GM10266 (cell line): ENCODE measurements around the gene TMEM130.

ENCODE experiments used
- DNase-seq: peaks from one replicate; pipeline ENCODE4 v3.0.0; 2012; ENCODE audit errors: extremely low spot score
- TF ChIP-seq, protein P1 (sequence below): IDR thresholded peaks from 2 replicates; pipeline ENCODE4 v1.5.1; 2012; ENCODE audit warnings: mild to moderate bottlenecking, low read depth; ENCODE audit not compliant: control insufficient read depth, insufficient read depth; ENCODE audit errors: missing control alignments

The TMEM130 gene

GRCh38 chr7:98870807-98871491 is 1.1 kb upstream of the TMEM130 start:
- no peak for DNase-seq

DNA sequence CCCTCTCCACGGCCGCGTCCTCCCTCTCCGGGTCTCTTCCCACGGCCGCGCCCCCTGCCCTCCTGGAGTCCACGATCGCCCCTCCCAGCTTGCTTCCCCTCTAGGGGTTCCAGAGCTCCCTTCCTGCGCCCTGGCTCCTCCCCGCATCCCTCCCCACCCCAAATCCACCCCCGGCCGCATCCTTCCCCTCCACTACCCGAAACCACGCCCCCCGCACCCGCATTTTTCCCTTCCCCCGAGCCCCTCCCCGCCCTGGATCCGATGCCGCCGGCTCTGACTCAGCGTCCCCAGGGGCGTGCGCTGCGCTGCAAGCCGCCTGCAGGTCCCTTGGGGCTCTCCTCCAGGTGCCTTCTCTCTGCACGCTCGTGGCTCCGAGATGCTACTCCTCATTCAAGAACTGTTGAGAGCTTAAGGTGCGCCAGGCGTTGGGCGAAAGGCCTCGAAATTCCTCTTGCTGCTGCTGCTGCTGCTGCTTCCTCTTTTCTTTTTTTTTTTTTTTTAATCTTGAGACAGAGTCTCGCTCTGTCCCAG is 372 bp upstream of the TMEM130 start:
- TF ChIP-seq, protein P1, sequence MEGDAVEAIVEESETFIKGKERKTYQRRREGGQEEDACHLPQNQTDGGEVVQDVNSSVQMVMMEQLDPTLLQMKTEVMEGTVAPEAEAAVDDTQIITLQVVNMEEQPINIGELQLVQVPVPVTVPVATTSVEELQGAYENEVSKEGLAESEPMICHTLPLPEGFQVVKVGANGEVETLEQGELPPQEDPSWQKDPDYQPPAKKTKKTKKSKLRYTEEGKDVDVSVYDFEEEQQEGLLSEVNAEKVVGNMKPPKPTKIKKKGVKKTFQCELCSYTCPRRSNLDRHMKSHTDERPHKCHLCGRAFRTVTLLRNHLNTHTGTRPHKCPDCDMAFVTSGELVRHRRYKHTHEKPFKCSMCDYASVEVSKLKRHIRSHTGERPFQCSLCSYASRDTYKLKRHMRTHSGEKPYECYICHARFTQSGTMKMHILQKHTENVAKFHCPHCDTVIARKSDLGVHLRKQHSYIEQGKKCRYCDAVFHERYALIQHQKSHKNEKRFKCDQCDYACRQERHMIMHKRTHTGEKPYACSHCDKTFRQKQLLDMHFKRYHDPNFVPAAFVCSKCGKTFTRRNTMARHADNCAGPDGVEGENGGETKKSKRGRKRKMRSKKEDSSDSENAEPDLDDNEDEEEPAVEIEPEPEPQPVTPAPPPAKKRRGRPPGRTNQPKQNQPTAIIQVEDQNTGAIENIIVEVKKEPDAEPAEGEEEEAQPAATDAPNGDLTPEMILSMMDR: no peak
- DNase-seq: peak; percentile 77

More at GRCh38 chr7:98870807-98871491, 1.1 kb upstream of the TMEM130 start:
- TF ChIP-seq, protein P1: no peak

DNA sequence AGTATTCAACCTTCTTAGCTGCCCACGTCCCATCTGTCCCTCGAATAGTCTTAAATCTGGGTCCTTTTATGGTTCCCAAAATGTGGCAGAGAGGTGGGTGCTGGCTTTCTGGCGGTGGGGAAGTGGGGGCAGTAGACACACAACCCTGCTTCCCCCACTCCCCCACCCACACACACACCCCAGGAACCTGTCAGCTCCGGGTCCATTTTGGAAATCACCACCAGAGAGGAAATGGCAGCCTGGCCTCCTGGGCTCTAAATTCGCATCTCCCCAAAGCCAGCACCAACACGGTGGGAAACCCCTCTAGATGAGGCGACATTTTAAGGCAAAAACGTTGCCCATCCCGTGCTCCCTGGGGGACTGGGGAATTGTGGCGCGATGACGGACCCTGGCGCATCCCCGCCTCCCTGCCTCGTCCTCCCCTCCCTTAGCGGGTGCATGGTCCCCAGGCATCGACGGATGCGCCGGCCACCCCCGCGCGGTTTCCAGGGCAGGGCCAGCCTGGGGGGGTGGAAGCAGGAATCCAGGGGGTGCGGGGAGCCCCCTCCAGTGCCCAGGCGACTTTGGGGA is 702 bp downstream of the TMEM130 start:
- TF ChIP-seq, protein P1: no peak
- no peak for DNase-seq

DNA sequence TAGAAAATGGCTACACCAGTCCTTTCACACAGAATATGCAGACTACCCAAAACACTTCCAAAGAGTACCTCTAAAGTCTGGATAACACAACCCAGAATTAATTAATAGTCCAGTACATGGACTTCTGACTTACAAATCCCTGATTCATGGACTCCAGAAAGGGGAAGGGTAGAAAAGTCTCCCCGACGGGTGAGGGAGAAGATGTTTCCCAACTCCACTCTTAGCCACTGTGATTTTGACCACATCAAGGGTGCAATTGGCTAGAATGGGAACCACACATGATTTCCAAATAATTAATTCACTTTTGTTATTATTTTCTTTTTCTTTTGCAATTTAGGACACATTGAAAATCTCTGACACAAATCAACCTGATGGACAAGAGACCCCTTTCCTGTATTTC is 1.4 kb downstream of the TMEM130 start:
- TF ChIP-seq, protein P1: no peak
- no peak for DNase-seq

- TF ChIP-seq, protein P1: no peak
- no peak for DNase-seq
Observed at GRCh38 chr7:98866765-98867164, 3.0 kb downstream of the TMEM130 start.

DNA sequence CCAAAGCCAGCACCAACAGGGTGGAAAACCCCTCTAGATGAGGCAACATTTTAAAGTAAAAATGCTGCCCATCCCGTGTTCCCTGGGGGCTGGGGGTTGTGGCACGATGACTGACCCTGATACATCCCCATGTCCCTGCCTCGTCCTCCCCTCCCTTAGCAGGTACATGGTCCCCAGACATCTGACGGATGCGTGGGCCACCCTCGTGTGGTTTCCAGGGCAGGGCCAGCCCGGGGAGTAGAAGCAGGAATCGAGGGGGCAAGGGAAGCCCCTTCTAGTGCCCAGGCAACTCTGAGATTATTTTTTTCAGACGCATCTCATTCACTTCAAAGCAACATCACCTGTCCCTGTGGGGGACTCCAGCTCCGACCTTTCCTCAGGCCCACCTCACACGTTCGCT is 3.5 kb downstream of the TMEM130 start:
- DNase-seq: no peak
- TF ChIP-seq, protein P1: no peak
